CD4-positive, alpha-beta T cell treated with Interleukin-17A for 1 hour (primary cell): ENCODE measurements around the gene EEF2K.

Experiments
- DNase-seq: peaks from one replicate; pipeline ENCODE4 v3.0.0-alpha.2; 2020

The EEF2K gene

DNA sequence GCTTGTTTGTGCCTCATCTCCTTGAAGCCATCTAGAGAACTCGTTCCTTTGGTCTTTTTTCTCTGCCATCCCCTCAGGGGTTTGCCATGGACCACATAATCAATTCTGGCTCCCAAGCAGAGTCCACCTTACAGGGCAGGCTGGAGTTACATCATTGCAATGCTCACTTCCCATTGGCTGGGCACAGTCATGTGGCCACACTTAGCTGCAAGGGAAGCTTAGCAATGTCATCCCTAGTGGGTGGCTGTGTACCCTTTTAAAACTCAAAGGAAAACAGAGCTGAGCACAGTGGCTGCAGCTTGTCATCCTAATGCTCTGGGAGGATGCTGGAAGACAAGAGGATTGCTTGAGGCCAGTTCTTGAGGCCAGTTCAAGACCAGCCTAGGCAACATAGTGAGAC, 49.3 kb downstream of the EEF2K start:
- DNase-seq: no peak

DNA sequence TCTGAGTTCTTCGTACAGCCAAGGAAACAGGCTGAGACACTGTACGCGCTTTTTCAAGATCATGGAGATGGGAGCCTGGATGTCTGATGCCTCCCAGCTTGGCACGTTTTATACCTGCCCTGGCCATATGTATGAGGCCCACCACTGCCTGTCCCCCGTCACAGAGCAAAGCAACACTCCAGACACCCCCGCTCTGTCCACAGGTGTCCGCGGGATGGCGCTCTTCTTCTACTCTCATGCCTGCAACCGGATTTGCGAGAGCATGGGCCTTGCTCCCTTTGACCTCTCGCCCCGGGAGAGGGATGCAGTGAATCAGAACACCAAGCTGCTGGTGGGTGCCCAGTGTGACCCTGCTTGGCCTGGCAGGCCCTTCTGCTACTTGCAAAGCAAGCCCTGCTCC, 51.4 kb downstream of the EEF2K start:
- DNase-seq: no peak

DNA sequence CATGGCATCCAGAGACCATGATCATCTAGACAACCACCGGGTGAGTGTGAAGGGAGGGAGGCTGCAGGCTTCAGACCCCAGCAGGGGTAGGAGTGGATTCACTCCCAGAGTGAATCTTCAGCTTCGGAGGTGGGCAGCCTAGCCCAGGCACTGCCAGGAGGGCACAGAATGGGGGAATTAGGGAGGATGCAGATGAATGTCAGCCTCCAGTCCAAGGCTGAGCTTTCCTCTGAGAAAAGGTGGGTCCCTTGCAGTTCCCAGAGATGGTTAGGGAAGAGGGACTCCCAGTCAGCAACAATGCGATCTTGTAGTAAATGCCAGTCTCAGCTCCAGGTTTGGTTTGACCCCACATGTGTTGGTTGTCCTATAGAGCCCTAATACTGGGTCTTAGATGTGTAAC, 54.4 kb downstream of the EEF2K start:
- DNase-seq: no peak

DNA sequence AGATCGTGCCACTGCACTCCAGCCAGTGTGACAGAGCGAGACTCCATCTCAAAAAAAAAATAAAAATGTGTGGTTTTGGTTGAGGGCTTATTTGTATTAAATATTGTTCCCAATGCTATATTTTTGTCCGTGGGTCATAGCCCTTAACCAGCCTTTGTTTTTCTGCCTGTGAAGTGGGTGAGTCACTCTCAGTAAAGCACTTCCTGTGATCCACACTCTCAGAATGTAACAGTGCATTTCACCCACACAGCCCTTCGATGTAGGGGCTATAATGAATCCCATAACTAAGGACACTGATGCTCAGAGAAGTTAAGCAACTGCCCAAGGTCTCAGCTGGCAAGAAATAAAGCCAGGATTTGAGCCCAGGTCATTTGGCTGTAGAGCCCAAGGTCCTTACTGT, 56.4 kb downstream of the EEF2K start:
- DNase-seq: peak; percentile 15

DNA sequence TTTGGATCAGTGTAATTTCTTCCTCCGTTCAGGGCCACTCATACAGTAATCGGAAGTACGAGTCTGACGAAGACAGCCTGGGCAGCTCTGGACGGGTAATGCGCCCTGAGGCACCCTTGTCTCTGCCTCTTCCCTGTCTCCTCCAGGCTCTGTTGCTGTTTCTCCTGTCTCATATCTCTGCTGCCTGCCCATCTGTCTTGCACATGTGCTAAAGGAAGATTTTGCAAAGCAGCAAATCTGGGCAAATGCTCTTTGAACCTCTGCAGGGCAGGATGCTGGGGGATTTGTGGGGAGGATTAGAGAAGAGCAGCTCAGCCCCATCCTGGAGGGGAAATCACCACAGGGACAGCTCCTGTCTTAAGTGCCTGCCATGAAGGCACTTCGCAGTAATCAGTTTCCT, 58.7 kb downstream of the EEF2K start:
- DNase-seq: no peak

DNA sequence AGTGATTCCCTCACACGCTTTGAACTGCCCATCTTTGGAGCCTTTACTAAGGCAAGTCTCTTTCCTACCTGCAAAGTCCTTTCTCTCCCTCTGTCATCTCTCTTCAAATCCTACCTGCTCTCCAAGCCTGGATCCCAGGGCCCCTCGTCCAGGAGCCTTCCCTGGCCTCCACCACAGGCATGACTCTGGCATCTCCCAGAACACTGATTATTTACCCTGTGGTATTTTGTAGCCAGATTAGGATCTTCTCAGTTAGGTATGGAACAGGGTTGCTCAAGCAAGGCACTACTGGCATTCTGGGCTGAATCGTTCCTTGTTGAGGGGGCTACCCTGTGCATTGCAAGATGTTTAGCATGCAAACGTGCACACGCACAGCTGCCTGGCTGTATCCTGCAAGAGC, 59.3 kb downstream of the EEF2K start:
- no peak for DNase-seq

DNA sequence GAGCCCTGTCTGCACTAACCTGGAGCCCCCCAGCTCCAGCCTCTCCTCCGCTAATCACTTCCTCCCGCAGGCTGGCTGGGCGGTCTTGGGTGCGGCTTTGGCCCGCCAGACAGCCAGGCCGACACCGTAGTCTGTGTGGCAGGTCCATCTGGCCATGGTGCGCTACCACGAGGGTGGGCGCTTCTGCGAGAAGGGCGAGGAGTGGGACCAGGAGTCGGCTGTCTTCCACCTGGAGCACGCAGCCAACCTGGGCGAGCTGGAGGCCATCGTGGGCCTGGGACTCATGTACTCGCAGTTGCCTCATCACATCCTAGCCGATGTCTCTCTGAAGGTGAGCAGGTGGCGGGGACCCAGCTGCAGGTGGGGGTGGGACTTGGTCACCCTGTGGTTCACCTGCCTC, 60.5 kb downstream of the EEF2K start:
- DNase-seq: no peak

DNA sequence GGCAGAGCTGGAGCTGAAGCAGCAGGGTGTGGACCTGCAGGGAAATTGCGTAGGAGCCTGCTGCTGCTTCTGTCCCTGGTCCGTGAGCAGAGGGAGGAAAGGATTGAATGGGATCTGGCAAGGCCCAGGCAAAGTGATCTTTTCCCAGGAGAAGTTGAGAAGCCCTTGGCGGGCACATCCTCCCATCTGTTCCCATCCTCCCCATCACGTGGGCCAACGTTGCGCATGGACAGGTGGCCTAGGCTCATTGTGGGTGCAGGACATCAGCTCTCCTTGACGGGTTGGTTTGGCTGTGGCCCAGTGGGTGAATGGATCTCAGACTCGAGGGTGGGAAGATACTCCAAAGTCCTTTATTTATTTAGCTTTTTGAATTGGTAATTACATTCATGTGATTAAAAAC, 61.7 kb downstream of the EEF2K start:
- no peak for DNase-seq

DNA sequence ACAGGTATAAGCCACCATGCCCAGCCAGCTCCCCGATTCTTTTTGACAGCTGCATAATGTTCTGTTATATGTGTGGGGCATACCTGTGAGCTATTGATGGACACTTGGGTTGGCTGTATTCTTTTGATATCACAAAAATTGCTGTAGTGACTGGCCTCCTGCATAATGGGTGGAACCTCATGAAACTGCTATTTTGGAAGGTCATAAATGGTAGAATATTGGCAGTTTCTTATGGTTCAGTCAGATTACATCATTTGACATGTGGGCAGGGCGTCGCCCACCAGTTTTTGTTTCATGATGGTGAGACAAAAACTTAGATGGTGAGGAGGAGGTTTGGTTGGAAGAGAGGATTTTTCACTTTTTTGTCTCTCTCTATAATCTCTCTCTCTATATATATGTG, 64.4 kb downstream of the EEF2K start:
- DNase-seq: no peak

DNA sequence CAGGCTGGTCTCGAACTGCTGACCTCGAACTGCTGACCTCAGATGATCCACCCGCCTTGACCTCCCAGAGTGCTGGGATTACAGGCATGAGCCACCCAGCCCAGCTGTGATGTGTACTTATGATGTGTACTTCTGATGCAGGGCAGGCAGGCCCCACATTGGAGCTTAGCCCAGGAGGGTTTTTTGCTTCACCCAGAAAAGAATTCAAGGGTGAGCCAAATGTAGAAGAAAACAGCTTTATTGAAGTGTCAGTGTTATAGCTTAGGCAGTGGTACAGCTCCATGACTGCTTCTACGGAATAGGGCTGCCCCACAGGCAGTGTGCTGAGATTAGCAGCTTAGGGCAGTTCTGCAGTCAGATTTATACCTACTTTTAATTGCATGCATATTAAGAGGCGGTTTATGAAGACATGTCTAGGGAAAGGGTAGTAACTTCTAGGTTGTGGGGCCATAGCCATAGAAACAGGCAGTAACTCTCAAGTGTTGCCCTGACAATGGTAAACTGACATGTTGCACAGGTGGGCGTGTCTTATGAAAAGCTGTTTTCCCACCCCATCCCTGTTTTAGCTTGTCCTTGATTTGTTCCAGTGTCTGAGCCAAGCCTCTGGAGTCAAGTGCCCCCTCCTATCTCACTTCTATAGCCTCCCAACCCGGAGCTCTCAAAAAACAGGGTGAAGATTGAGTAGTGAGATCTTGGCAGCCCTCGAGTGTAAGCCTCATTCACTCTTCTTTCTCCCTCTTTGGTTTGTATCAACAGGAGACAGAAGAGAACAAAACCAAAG, 67.0 kb downstream of the EEF2K start:
- DNase-seq: no peak

DNA sequence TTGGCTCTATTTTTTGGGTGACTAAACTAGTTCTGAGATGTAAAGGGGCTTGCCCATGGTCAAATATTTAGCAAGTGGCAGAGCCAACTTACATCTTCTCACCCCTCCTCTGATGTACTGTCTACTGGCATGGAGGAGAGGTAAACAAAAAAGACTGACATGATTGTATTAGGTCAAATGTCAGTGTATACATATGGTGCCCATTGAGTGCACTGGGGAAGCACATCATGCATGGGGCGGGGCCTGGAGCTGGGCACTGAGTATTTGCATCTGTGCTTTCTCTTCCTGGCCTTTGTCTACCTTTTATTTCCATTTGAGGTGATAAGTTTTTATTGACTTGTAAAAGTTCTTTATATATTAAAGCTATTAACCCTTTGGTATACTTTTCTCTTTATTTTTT, 68.8 kb downstream of the EEF2K start:
- DNase-seq: no peak

DNA sequence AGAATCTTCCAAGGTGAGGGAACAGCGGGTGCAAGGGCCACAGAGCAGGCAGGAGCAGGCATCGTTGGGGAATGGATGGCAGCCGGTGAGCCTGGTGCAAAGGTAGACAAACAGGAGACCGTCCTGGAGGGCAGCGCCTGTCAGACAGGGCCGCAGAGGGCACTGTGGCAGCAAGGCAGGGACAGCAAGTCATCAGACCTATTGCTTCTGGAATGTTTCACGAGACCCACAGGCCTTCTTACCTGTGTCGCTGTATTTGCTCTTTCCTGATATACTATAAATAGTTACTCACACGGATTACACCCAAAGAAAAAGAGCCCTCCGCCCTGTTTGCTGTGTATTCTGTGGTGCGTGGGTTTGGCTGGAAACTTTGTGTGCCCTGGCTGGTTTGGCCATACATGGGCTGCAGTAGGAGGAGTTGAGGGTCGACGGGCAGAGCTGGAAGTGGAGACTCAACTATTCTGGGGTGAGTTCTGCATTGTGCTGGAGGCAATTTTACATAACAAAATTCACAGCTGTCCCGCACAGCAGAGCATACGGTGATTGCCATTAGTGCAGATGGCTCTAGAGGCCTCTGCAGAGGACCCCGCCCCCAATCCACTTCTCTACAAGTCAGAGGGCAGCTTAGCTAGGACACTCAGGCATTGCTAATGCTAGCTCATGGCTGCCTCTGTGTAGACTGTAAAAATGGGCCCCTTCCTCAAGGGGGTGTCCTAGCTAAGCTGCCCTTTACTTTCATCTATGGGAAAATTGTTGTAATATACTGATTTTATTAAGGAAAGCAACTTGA, 72.6 kb downstream of the EEF2K start:
- no peak for DNase-seq

DNA sequence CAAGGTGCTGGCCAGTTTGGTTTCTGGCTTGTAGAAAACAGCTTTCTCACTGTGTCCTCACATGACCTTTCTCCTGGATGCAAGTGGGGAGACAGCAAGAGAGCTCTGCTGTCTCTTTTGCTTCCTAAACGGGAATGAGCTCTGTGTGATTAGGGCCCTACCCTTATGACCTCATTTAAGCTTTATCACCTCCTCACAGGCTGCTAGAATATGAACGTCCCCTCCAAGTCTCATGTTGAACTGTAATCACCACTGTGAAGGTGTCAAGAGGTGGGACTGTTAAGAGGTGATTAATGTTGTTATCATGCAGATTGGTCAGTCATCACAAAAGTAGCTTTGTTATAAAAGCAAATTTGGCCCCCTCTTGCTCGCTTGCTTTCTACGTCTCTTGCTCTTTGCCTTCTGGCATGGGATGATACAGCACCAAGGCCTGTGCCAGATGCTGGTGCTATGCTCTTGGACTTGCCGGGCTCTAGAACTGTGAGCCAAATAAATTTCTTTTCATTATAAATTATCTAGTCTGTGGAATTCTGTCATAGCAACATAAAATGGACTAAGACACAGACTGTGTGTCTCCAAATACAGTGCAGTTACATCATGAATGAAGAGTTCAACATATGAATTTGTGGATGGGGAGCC, 76.3 kb downstream of the EEF2K start:
- DNase-seq: no peak

DNA sequence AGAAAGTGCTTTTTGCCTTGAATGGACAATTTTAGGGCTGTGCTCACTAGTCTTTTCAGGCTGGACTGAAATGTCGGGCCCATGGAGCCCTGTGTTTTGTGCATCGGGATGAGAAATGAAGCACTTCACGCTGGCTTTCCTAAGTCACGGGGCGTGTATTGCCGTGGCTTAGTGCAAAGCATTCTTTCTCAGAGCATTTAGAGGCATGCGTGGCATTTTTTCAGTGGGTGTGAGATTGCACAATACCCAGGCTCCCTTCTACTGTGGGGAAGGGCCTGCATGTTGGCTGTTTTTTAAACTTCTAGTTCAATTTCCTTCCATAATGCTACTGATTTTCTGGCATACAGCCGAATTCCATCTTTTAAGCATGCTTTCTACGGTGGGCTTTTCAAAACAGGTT, 78.6 kb downstream of the EEF2K start:
- no peak for DNase-seq

DNA sequence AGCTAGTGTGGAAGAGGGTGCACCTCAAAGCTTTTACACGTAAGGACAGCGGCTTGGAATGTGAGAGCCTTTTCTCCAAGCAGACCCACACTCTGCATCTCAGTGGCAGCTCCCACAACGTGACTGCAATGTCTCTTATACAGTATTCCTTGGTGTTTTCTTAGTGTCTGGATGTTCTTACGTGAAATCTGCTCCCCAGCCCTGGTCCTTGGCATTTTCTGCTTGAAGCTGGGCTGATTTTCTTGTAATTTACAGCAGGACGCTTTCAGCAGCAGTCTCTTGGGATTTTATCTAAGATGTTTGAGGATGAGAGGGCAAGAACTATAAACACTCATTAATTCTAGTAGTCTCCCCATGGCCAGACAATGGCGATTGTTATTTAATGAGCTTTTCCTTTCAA, 79.0 kb downstream of the EEF2K start:
- no peak for DNase-seq

DNA sequence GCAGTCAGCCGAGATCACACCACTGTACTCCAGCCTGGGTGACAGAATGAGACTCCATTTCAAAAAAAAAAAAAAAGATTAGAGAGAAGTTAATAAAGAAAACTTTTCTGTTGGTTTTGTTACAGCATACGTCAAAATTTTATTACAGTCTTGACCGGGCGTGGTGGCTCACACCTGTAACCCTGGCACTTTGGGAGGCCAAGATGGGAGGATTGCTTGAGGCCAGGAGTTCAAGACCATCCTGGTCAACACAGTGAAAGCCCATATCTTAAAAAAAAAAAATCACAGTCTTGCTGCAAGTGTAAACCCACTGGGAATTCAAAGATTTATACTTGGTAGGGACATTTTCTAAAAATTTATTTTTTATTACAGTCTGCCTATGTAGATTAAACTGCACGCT, 84.9 kb downstream of the EEF2K start:
- DNase-seq: no peak

DNA sequence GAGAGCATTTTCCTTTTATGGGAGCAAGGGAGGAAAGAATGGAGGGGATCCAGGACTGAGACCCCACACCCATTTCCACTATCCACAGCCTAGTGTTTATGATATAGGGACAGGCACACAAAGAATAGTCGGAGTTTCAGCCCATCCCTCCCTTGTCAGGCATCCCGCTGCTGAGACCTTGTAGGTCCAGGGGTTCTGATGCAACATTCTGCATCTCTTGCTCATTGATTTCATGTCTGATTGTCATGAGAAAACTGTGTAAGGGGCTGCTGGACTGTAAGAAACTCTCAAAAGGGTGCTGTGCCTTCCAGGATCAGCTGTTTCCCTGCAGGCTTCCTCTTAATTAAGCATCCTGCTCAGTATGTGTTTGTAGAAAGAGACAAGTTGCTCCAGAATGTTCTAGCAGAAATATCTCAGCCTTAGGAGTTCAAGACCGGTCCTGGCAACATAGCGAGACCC, 85.8 kb downstream of the EEF2K start:
- DNase-seq: no peak

DNA sequence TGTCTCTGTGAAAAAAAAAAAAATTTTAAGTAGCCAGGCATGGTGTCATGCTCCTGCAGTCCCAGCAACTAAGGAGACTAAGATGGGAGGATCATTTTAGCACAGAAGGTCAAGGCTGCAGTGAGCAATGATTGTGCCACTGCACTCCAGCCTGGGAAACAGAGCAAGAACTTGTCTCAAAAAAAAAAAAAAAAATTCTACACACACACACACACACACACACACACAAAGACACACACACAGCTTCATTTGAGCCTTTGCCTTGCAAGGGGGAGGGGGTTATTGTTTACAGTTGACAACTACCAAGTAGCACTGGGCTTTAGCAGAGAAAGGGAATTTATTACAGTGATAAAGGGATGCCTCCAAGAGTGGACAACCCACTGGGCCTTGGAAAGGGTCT, 86.2 kb downstream of the EEF2K start:
- DNase-seq: no peak

DNA sequence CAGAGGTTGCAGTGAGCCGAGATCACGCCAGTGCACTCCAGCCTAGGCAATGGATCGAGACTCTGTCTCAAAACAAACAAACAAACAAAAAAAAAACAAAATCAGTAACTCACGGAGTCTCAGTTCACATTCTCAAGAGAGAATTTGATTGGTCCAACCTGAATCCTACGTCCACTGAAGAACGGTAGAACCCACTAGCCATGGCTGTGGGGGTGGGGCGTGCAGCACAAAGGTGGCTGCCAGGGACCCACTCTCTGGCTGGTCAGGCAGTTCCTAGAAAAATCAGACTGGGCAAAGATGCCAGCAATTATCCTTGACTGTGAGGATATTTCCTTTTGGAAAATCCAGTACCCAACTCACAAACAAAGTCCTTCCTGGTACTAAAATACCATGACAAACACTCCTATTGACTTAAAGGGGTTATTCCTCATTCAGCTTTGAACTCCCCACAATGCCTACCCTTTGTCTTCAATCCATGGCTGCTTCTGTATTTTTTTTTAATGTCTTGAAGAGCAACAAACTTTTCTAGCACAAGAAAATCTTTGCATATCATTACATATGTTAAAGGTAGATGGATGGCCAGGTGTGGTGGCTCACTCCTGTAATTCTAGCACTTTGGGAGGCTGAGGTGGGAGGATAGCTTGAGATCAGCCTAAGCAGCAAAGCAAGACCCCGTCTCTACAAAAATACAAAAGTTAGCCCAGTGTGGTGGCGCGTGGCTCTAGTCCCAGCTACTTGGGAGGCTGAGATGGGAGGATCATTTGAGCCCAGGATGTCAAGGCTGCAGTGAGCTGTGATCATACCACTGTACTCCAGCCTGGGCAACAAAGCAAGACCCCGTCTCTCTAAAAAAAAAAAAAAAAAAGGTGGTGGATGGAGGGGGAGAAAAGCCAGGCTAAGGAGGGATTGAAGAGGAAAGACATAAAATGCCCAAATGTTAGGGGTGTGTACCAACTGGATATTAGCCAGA, 87.3 kb downstream of the EEF2K start:
- no peak for DNase-seq

DNA sequence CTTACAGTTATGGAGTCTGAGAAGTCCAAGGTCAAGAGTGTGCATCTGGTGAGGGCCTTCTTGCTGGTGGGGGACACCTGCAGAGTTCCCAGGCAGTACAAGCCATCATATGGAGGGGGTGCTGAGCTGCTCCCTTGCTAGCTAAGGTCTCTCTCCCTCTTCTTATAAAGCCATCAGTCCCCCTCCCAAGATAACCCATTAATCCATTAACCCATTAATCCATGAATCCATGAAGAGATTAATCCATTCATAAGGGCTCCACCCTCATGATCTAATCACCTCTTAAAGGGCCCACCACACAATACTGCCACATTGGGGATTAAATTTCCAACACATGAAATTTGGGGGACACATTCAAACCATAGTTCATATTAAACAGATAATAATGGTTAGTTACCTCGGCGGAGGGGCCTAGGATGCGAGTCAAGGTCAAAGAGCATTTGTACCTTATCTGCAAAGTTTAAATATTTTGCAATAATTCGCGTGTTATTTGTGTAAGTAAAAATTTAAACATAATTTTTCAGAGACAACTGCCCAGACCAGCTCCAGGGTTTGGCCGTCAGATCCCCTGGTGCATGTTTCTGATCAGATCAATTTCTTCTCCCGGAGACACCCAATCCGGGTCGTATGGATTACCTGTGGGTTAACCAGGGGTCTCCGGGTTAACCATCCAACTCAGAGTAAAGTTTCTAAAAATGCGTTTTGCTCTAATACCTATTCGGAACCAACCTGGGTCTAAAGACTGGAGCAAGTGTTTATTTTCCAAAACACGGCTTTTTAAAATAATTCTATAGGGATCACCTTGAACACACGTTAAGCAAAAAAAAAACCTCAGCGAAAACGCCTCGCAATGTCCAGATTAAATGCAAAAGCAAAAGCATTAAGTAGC, 90.4 kb downstream of the EEF2K start:
- no peak for DNase-seq

DNA sequence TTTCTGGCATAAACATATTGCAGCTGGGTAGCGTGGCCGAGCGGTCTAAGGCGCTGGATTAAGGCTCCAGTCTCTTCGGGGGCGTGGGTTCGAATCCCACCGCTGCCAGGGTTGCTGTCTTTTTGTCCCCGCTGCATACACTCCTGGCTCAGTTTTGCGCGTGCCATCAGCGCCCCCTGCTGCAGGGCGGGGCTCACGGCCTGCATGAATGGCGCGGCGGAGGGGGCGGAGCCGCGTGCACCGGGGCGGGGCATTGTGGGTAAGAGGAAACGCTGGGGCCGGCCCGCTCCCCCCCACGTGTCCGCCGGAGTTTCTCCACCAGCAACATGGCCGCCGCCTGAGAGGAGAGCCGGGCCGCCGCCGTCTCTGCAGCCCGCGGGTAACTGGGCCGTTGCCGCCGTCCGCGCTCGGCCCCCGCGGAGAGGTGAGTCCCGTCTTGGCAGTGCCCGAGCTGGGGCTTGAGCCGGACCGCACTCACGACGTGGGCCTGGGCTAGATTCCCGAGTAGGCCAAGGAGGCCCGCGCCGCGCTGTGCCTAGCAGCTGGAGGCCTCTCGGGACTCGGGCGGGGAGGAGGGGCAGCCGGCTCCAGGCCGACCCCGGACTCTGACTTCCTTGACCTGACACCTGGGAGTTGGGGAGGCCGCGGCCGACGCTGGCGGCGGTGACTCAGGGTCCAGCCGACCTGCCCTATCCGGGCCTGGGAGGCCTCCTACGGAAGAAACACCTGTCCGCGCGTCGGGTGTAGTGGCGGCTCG, 91.2 kb downstream of the EEF2K start, which contains the start of gene POLR3E:
Gene POLR3E, plus strand, starts transcription at position 296 of the 757 bp plus-strand sequence. CDS start 5,560 bp downstream, outside the sequence.
- DNase-seq: peak; percentile 99
